Body of pancreas (tissue), 4 donors: ENCODE results near the gene MUC21.
"Not testable (repeated sequence)": the region's sequence is repeated elsewhere in the genome, so short reads cannot be mapped to it uniquely, and the experiment has no call there.

Experiments used
- CTCF ChIP-seq, 7 experiments: fragments of 450-650 bp in 4 of 7; fragments of 200-600 bp in 3 of 7; sonication (generic) in 3 of 7; IDR thresholded peaks; one replicate each; pipeline ENCODE4 v1.5.1; 2016 to 2019; ENCODE audit warnings: antibody characterized with exemption in 7 of 7
- POLR2A ChIP-seq, 3 donors: fragments of 450-650 bp; IDR thresholded peaks; one replicate each; pipeline ENCODE4 v1.6.1; 2016; ENCODE audit warnings: antibody characterized with exemption in 3 of 3, mild to moderate bottlenecking in 2 of 3

- TF ChIP-seq CTCF, POLR2A (IDR thresholded peaks at IDR 0.05): not testable (repeated sequence)
Observed at GRCh38 chr6:31020631-31021255, 37.2 kb downstream of the MUC21 start.
